Measurements from ENCODE around the gene GHRHR. TPM values are rescaled to one million over a fixed set of nuclear protein-coding genes. Genes with fewer than 3 reads are reported as not detected.

GHRHR gene
- total and polyA plus RNA-seq, 2 experiments from 2014 or later = not detected

- H3K9me2 ChIP-seq (ENCODE audit: insufficient read depth) = no peaks in the 10 kb centered on the region
- no peak overlapping the region for H3K4me2 ChIP-seq (ENCODE audit: unreplicated experiment)
- no peak for DNase-seq
- no peaks in the 10 kb centered on the region for H3K9me3 ChIP-seq (ENCODE audit: low read depth)
- no peaks in the 10 kb centered on the region for H3K27me3 ChIP-seq (replicated peaks; ENCODE audit: insufficient read depth)
- H3K4me3 ChIP-seq = no peak overlapping the region
- no peaks in the 10 kb centered on the region for H3K36me3 ChIP-seq (ENCODE audit: low read depth)
- H3K79me2 ChIP-seq (ENCODE audit: insufficient read depth) = no peaks in the 10 kb centered on the region
- H2AFZ ChIP-seq = no peak overlapping the region
- H3K9ac ChIP-seq = no peak overlapping the region
- 0 out of 2 replicates have a peak, but pooled peaks cover 3% of the 10 kb centered on the region for H3F3A ChIP-seq (ENCODE audit: insufficient read depth)
- TF ChIP-seq EZH2phosphoT487 (IDR thresholded peaks at IDR 0.05; ENCODE audit: insufficient read depth, low read depth) = no peak
- no peak for TF ChIP-seq EZH2 (IDR thresholded peaks at IDR 0.05; ENCODE audit: insufficient read depth, poor library complexity, severe bottlenecking)
- H3K4me1 ChIP-seq (ENCODE audit: insufficient read depth) = peaks cover 11% of the 10 kb centered on the region; the same call in 1 of the 2 replicates
- in situ Hi-C loops (cut with MboI) = no loop called here
- no peaks in the 10 kb centered on the region for H4K20me1 ChIP-seq (ENCODE audit: insufficient read depth)
- no peak overlapping the region for H3K27ac ChIP-seq
- 87% methylated on average over 18 of the region's 19 CpGs for WGBS, 2 experiments (ENCODE audit: low coverage in 1 of 2, low lambda C conversion rate in 2 of 2, missing lambda C conversion rate in 2 of 2)
These were observed 40.6 kb upstream of the GHRHR start for GRCh38 chr7:30923009-30923773.

GRCh38 chr7:30923774-30924413 lies 39.9 kb upstream of the GHRHR start:
- H3K79me2 ChIP-seq (ENCODE audit: insufficient read depth) = no peaks in the 10 kb centered on the region
- no peak overlapping the region for H3K4me3 ChIP-seq
- H3K9ac ChIP-seq = no peak overlapping the region
- no peak overlapping the region for H3K4me2 ChIP-seq (ENCODE audit: unreplicated experiment)
- 0 out of 2 replicates have a peak, but pooled peaks cover 3% of the 10 kb centered on the region for H3F3A ChIP-seq (ENCODE audit: insufficient read depth)
- H3K27me3 ChIP-seq (replicated peaks; ENCODE audit: insufficient read depth) = no peaks in the 10 kb centered on the region
- H3K36me3 ChIP-seq (ENCODE audit: low read depth) = no peaks in the 10 kb centered on the region
- no peaks in the 10 kb centered on the region for H4K20me1 ChIP-seq (ENCODE audit: insufficient read depth)
- no peaks in the 10 kb centered on the region for H3K9me3 ChIP-seq (ENCODE audit: low read depth)
- no peaks in the 10 kb centered on the region for H3K9me2 ChIP-seq (ENCODE audit: insufficient read depth)
- no peak overlapping the region for H3K27ac ChIP-seq
- in situ Hi-C loops (cut with MboI) = no loop called here
- TF ChIP-seq EZH2 (IDR thresholded peaks at IDR 0.05; ENCODE audit: insufficient read depth, poor library complexity, severe bottlenecking) = no peak
- no peak for TF ChIP-seq EZH2phosphoT487 (IDR thresholded peaks at IDR 0.05; ENCODE audit: insufficient read depth, low read depth)
- no peak overlapping the region for H2AFZ ChIP-seq
- DNase-seq = no peak
- peaks cover 11% of the 10 kb centered on the region; the same call in 1 of the 2 replicates for H3K4me1 ChIP-seq (ENCODE audit: insufficient read depth)
- 85 to 88% methylated on average over 13 of the region's 13 CpGs for WGBS, 2 experiments (ENCODE audit: low coverage in 1 of 2, low lambda C conversion rate in 2 of 2, missing lambda C conversion rate in 2 of 2)

- DNase-seq = no peak
- Histone ChIP-seq H3K9me3 (ENCODE audit: low read depth) (no peaks in the 10 kb centered on the region), H3K4me2 (ENCODE audit: unreplicated experiment) (no peak overlapping the region), H3K9me2 (ENCODE audit: insufficient read depth) (no peaks in the 10 kb centered on the region), H3K4me1 (ENCODE audit: insufficient read depth) (peaks cover 11% of the 10 kb centered on the region; the same call in 1 of the 2 replicates), H3K4me3 (no peak overlapping the region), H3K79me2 (ENCODE audit: insufficient read depth) (no peaks in the 10 kb centered on the region), H2AFZ (no peak overlapping the region), H3K36me3 (ENCODE audit: low read depth) (no peaks in the 10 kb centered on the region), H3K27me3 (replicated peaks; ENCODE audit: insufficient read depth) (no peaks in the 10 kb centered on the region), H3K27ac (no peak overlapping the region), H3K9ac (no peak overlapping the region), H3F3A (ENCODE audit: insufficient read depth) (0 out of 2 replicates have a peak, but pooled peaks cover 1% of the 10 kb centered on the region), H4K20me1 (ENCODE audit: insufficient read depth) (no peaks in the 10 kb centered on the region)
- in situ Hi-C loops (cut with MboI) = no loop called here
- TF ChIP-seq EZH2phosphoT487 (IDR thresholded peaks at IDR 0.05; ENCODE audit: insufficient read depth, low read depth) (no peak), EZH2 (IDR thresholded peaks at IDR 0.05; ENCODE audit: insufficient read depth, poor library complexity, severe bottlenecking) (no peak)
These were observed 39.1 kb upstream of the GHRHR start for GRCh38 chr7:30924624-30925023.

- H2AFZ ChIP-seq = no peak overlapping the region
- 46 to 51% methylated on average over 2 of the region's 2 CpGs for WGBS, 2 experiments (ENCODE audit: low coverage in 1 of 2, low lambda C conversion rate in 2 of 2, missing lambda C conversion rate in 2 of 2)
- in situ Hi-C loops (cut with MboI) = no loop called here
These were observed 38.6 kb upstream of the GHRHR start for GRCh38 chr7:30925117-30925516.

More at GRCh38 chr7:30925117-30925516, 38.6 kb upstream of the GHRHR start:
- no peaks in the 10 kb centered on the region for H3K9me2 ChIP-seq (ENCODE audit: insufficient read depth)
- no peaks in the 10 kb centered on the region for H3K36me3 ChIP-seq (ENCODE audit: low read depth)
- H3K9ac ChIP-seq = no peak overlapping the region
- no peaks in the 10 kb centered on the region for H3K27me3 ChIP-seq (replicated peaks; ENCODE audit: insufficient read depth)
- TF ChIP-seq EZH2phosphoT487 (IDR thresholded peaks at IDR 0.05; ENCODE audit: insufficient read depth, low read depth) = no peak
- TF ChIP-seq EZH2 (IDR thresholded peaks at IDR 0.05; ENCODE audit: insufficient read depth, poor library complexity, severe bottlenecking) = no peak
- no peaks in the 10 kb centered on the region for H4K20me1 ChIP-seq (ENCODE audit: insufficient read depth)
- H3K4me2 ChIP-seq (ENCODE audit: unreplicated experiment) = no peak overlapping the region
- H3K4me1 ChIP-seq (ENCODE audit: insufficient read depth) = peaks cover 11% of the 10 kb centered on the region; the same call in 1 of the 2 replicates
- no peaks in the 10 kb centered on the region for H3K79me2 ChIP-seq (ENCODE audit: insufficient read depth)
- no peak overlapping the region for H3K4me3 ChIP-seq
- H3K9me3 ChIP-seq (ENCODE audit: low read depth) = no peaks in the 10 kb centered on the region
- DNase-seq = no peak
- H3K27ac ChIP-seq = no peak overlapping the region
- H3F3A ChIP-seq (ENCODE audit: insufficient read depth) = no peaks in the 10 kb centered on the region

Data from GM23248 (cell line).